Esophagus muscularis mucosa (tissue), 3 donors: ENCODE data around the gene INTS3.

Experiments
- POLR2A ChIP-seq: fragments of 450-650 bp; IDR thresholded peaks from one replicate; pipeline ENCODE4 v1.6.1; 2017; ENCODE audit warnings: antibody characterized with exemption, moderate library complexity, mild to moderate bottlenecking, low read depth
- TF ChIP-seq, protein P1 (sequence below), 3 experiments: fragments of 200-600 bp in 2 of 3; fragments of 450-650 bp in 1 of 3; sonication (generic) in 2 of 3; IDR thresholded peaks; one replicate each; pipeline ENCODE4 v1.5.1; 2017 to 2019; ENCODE audit warnings: antibody characterized with exemption in 3 of 3, mild to moderate bottlenecking in 2 of 3, moderate library complexity in 1 of 3

GRCh38 chr1:153698923-153699714 lies 28.7 kb upstream of the INTS3 start:
- TF ChIP-seq POLR2A: no peak
- TF ChIP-seq, protein P1, sequence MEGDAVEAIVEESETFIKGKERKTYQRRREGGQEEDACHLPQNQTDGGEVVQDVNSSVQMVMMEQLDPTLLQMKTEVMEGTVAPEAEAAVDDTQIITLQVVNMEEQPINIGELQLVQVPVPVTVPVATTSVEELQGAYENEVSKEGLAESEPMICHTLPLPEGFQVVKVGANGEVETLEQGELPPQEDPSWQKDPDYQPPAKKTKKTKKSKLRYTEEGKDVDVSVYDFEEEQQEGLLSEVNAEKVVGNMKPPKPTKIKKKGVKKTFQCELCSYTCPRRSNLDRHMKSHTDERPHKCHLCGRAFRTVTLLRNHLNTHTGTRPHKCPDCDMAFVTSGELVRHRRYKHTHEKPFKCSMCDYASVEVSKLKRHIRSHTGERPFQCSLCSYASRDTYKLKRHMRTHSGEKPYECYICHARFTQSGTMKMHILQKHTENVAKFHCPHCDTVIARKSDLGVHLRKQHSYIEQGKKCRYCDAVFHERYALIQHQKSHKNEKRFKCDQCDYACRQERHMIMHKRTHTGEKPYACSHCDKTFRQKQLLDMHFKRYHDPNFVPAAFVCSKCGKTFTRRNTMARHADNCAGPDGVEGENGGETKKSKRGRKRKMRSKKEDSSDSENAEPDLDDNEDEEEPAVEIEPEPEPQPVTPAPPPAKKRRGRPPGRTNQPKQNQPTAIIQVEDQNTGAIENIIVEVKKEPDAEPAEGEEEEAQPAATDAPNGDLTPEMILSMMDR (IDR thresholded peaks at IDR 0.05): no peak
